SK-N-SH (cell line): Measurements from ENCODE around the gene IGF2BP3. TPM values are rescaled to one million over a fixed set of nuclear protein-coding genes. Genes with fewer than 3 reads are reported as not detected.

Source experiments
- CTCF ChIA-PET: fragments of 300-600, 350-600 bp; formaldehyde crosslinking; extraction: SDS; loops from one replicate; lab custom pipeline; 2021; lab: Yijun Ruan, JAX
- POLR2A ChIA-PET: fragments of 350-600 bp; sonication (Branson Sonifier 250); formaldehyde crosslinking; extraction: SDS; loops from one replicate; lab custom pipeline; 2020; ENCODE audit warnings: antibody characterized with exemption, inconsistent platforms; lab: Yijun Ruan, JAX
- DNase-seq: peaks from one replicate; pipeline ENCODE4 v3.0.0; 2012
- H2AFZ ChIP-seq: fragments of 200-600 bp; sonication (generic); 2 replicates; pipeline ENCODE4 v1.8.1; 2016; ENCODE audit warnings: antibody characterized with exemption, mild to moderate bottlenecking, low read depth
- H3F3A ChIP-seq: fragments of 200-600 bp; sonication (generic); replicated peaks from 2 replicates; pipeline ENCODE3; 2016; ENCODE audit warnings: antibody characterized with exemption, mild to moderate bottlenecking; ENCODE audit not compliant: insufficient read depth
- H3K27ac ChIP-seq, 2 experiments: fragments of 200-500 bp in 1 of 2; fragments of 200-600 bp in 1 of 2; sonication (Bioruptor generic) in 1 of 2; sonication (generic), shearing (Covaris generic) in 1 of 2; 2 replicates each; pipeline versions ENCODE4 v1.5.1 to v1.6.1; 2014 to 2016; ENCODE audit warnings: low read depth in 2 of 2, inconsistent platforms in 1 of 2, low read length in 1 of 2, mild to moderate bottlenecking in 1 of 2, mixed read lengths in 1 of 2
- H3K27me3 ChIP-seq: fragments of 200-600 bp; sonication (generic), shearing (Covaris generic); 2 replicates; pipeline ENCODE4 v1.6.1; 2016; ENCODE audit warnings: mixed run types; ENCODE audit not compliant: insufficient read depth
- H3K36me3 ChIP-seq, 2 experiments: fragments of 200-500 bp in 1 of 2; fragments of 200-600 bp in 1 of 2; sonication (Bioruptor generic) in 1 of 2; sonication (generic) in 1 of 2; replicated peaks in 1 of 2; 2 replicates each; pipeline versions ENCODE3 to v1.5.1; 2014 to 2016; ENCODE audit warnings: low read length in 1 of 2, mild to moderate bottlenecking in 1 of 2; ENCODE audit not compliant: insufficient read depth in 2 of 2, control insufficient read depth in 1 of 2
- H3K4me1 ChIP-seq, 2 experiments: fragments of 200-500 bp in 1 of 2; fragments of 200-600 bp in 1 of 2; sonication (Bioruptor generic) in 1 of 2; sonication (generic), shearing (Covaris generic) in 1 of 2; 2 replicates each; pipeline versions ENCODE4 v1.5.1 to v1.6.1; 2014 to 2016; ENCODE audit warnings: low read depth in 1 of 2, low read length in 1 of 2, mixed run types in 1 of 2; ENCODE audit not compliant: insufficient read depth in 2 of 2, control insufficient read depth in 1 of 2
- H3K4me2 ChIP-seq: fragments of 200-600 bp; sonication (generic), shearing (Covaris generic); 2 replicates; pipeline ENCODE4 v1.6.1; 2017; ENCODE audit warnings: mixed run types
- H3K4me3 ChIP-seq, 2 experiments: fragments of 200-500 bp in 1 of 2; fragments of 200-600 bp in 1 of 2; sonication (Bioruptor generic) in 1 of 2; sonication (generic), shearing (Covaris generic) in 1 of 2; 2 replicates each; pipeline versions ENCODE4 v1.5.1 to v1.8.1; 2014 to 2016; ENCODE audit warnings: low read depth in 2 of 2, inconsistent platforms in 1 of 2, low read length in 1 of 2, mild to moderate bottlenecking in 1 of 2, mixed read lengths in 1 of 2, moderate library complexity in 1 of 2
- H3K79me2 ChIP-seq: fragments of 200-600 bp; sonication (generic); 2 replicates; pipeline ENCODE4 v1.8.1; 2017; ENCODE audit warnings: mild to moderate bottlenecking; ENCODE audit not compliant: insufficient read depth
- H3K9ac ChIP-seq: fragments of 200-600 bp; sonication (generic); 2 replicates; pipeline ENCODE4 v1.6.1; 2017; ENCODE audit warnings: mixed run types
- H3K9me2 ChIP-seq: fragments of 200-600 bp; sonication (generic); 2 replicates; pipeline ENCODE4 v1.6.1; 2017; ENCODE audit warnings: mixed run types
- H3K9me3 ChIP-seq: fragments of 200-600 bp; sonication (generic); 2 replicates; pipeline ENCODE4 v1.6.1; 2017; ENCODE audit warnings: mixed run types, mild to moderate bottlenecking, moderate library complexity
- H4K20me1 ChIP-seq: fragments of 200-600 bp; sonication (generic); 2 replicates; pipeline ENCODE4 v1.6.1; 2017; ENCODE audit warnings: mild to moderate bottlenecking, mixed run types; ENCODE audit not compliant: insufficient read depth
- EP300 ChIP-seq, 2 experiments: IDR thresholded peaks; 2 replicates each; pipeline versions ENCODE4 v1.4.0 to v1.6.1; 2012; ENCODE audit warnings: borderline replicate concordance in 1 of 2, low read depth in 1 of 2, low read length in 1 of 2
- FOXJ3 ChIP-seq: sonication (generic); formaldehyde crosslinking; IDR thresholded peaks from 2 replicates; pipeline ENCODE4 v1.5.1; 2020; ENCODE audit warnings: mild to moderate bottlenecking, missing genetic modification reagents
- FOXM1 ChIP-seq: IDR thresholded peaks from 2 replicates; pipeline ENCODE4 v1.4.0; 2012; ENCODE audit warnings: low read depth, mild to moderate bottlenecking
- RAD21 ChIP-seq: IDR thresholded peaks from 2 replicates; pipeline ENCODE4 v1.6.1; 2012; ENCODE audit warnings: mild to moderate bottlenecking, low read length
- RCOR1 ChIP-seq: fragments of 150-350 bp; IDR thresholded peaks from 2 replicates; pipeline ENCODE4 v1.6.1; 2017; ENCODE audit warnings: antibody characterized with exemption, low read length
- RXRA ChIP-seq: IDR thresholded peaks from 2 replicates; pipeline ENCODE4 v1.4.0; 2012; ENCODE audit warnings: low read depth, mild to moderate bottlenecking, borderline replicate concordance
- SMC3 ChIP-seq: IDR thresholded peaks from 2 replicates; pipeline ENCODE4 v1.6.1; 2012; ENCODE audit warnings: low read depth, low read length, improper control_type of control experiment
- TEAD4 ChIP-seq: IDR thresholded peaks from 2 replicates; pipeline ENCODE4 v1.4.0; 2012; ENCODE audit warnings: mild to moderate bottlenecking, borderline replicate concordance; ENCODE audit not compliant: insufficient read depth
- WGBS: methylation state at CpG from one replicate; pipeline ENCODE4 v1.1.6; 2017; ENCODE audit warnings: low lambda C conversion rate; 5-methylcytosine and 5-hydroxymethylcytosine counted together
- polyA plus RNA-seq, 3 experiments: library from polyadenylated mRNA; depleted of rRNA; stranded (reverse); fragments of >200 nt; gene quantifications; 2 replicates each; pipeline ENCODE4 v1.2.3, GENCODE V29; 2012
- TF ChIP-seq, protein P1 (sequence below): IDR thresholded peaks from 2 replicates; pipeline ENCODE4 v1.4.0; 2012; ENCODE audit warnings: low read depth, borderline replicate concordance
- TF ChIP-seq, protein P2 (sequence below): IDR thresholded peaks from 2 replicates; pipeline ENCODE4 v1.4.0; 2012; ENCODE audit warnings: low read depth, borderline replicate concordance
- TF ChIP-seq, protein P3 (sequence below): IDR thresholded peaks from 2 replicates; pipeline ENCODE4 v1.6.1; 2012; ENCODE audit warnings: mild to moderate bottlenecking, low read depth, low read length, moderate library complexity
- TF ChIP-seq, protein P4 (sequence below): fragments of 200-600 bp; sonication (generic); IDR thresholded peaks from 2 replicates; pipeline ENCODE4 v1.6.1; 2017; ENCODE audit warnings: antibody characterized with exemption, mild to moderate bottlenecking, moderate library complexity

The IGF2BP3 gene
- polyA plus RNA-seq, 1 of the 3 experiments (the other 2 are of a cell fraction): 34.4 TPM

DNA sequence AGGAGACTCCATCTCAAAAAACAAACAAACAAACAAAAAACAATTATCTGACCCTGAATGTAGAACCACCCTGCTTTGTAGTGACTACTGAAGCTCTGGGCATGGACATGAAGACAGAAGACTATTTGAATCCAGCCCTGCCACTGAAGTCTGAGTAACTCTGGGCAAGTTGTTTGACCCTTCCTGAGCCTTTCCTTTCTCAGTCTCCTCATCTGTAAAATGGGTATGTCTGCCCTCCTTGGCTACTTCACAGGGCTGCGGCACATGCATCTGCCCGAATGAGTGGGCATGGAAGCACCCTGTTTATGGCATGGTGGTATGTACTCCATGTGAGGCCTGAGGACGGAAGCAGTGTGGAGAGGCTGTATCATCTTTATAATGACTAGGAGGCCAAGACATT lies 193.3 kb downstream of the IGF2BP3 start:
- WGBS: 89% methylated on average over 3 of the region's 3 CpGs
- no peak overlapping the region for H3K4me3 ChIP-seq
- no peaks in the 10 kb centered on the region for H4K20me1 ChIP-seq
- no peak for DNase-seq
- H2AFZ ChIP-seq: no peak overlapping the region
- H3K9ac ChIP-seq: no peak overlapping the region
- CTCF ChIA-PET: interaction anchor here (0.6 to 18.9 kb wide), 42 partner anchors 12 to 270 kb away, joined by 3 to 359 read pairs (median 4); partner anchors contain the start of genes GPNMB, MALSU1 and NUP42
- H3K4me1 ChIP-seq: peaks cover 5 to 9% of the 10 kb centered on the region in 2 experiments
- no peaks in the 10 kb centered on the region for H3F3A ChIP-seq
- no peaks in the 10 kb centered on the region for H3K36me3 ChIP-seq
- H3K27ac ChIP-seq: no peak overlapping the region
- no peaks in the 10 kb centered on the region for H3K79me2 ChIP-seq
- POLR2A ChIA-PET: no interaction called here
- no peak overlapping the region for H3K4me2 ChIP-seq
- TF ChIP-seq FOXJ3 (CRISPR knock-in tag): no peak
- no peak for TF ChIP-seq RXRA
- TF ChIP-seq RCOR1: no peak
- no peak for TF ChIP-seq EP300 (IDR thresholded peaks at IDR 0.05; ENCODE audit: borderline replicate concordance in 1 of 2, low read depth in 1 of 2, low read length in 1 of 2)
- no peaks in the 10 kb centered on the region for H3K9me2 ChIP-seq
- no peaks in the 10 kb centered on the region for H3K27me3 ChIP-seq
- H3K9me3 ChIP-seq: no peaks in the 10 kb centered on the region

DNA sequence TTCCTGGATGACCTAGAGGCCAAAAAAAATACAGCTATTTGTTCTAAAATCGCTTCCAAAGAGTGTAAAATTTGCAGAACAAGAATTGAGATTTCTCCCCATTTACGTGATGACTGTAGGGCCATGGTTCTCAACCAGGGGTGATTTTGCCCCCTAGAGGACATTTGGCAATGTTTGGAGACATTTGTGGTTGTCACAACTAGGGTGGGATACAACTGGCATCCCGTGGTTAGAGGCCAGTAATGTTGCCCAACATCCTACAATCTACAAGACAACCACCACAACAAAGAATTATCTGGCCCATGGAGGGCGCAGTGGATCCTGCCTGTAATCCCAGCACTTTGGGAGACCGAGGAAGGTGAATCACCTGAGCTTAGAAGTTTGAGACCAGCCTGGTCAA lies 193.9 kb downstream of the IGF2BP3 start:
- Histone ChIP-seq H3K4me3 (no peak overlapping the region), H3K36me3 (no peaks in the 10 kb centered on the region), H3K4me2 (no peak overlapping the region), H3K9me2 (no peaks in the 10 kb centered on the region), H4K20me1 (no peaks in the 10 kb centered on the region), H3K9me3 (no peaks in the 10 kb centered on the region), H3K79me2 (no peaks in the 10 kb centered on the region), H3K4me1 (peaks cover 5 to 9% of the 10 kb centered on the region in 2 experiments), H3K9ac (no peak overlapping the region), H3K27me3 (no peaks in the 10 kb centered on the region), H3K27ac (no peak overlapping the region), H3F3A (no peaks in the 10 kb centered on the region), H2AFZ (no peak overlapping the region)
- DNase-seq: no peak
- POLR2A ChIA-PET: no interaction called here
- CTCF ChIA-PET: interaction anchor here (0.6 to 18.9 kb wide), 42 partner anchors 12 to 270 kb away, joined by 3 to 359 read pairs (median 4); partner anchors contain the start of genes GPNMB, MALSU1 and NUP42
- WGBS: 75% methylated on average over 5 of the region's 5 CpGs
- TF ChIP-seq RAD21 (peak; percentile 36), FOXM1 (no peak), EP300 (IDR thresholded peaks at IDR 0.05; ENCODE audit: borderline replicate concordance in 1 of 2, low read depth in 1 of 2, low read length in 1 of 2) (no peak), TEAD4 (no peak), SMC3 (0 out of 2 replicates have a peak, but pooled peaks have one; percentile 8)
- TF ChIP-seq, protein P1, sequence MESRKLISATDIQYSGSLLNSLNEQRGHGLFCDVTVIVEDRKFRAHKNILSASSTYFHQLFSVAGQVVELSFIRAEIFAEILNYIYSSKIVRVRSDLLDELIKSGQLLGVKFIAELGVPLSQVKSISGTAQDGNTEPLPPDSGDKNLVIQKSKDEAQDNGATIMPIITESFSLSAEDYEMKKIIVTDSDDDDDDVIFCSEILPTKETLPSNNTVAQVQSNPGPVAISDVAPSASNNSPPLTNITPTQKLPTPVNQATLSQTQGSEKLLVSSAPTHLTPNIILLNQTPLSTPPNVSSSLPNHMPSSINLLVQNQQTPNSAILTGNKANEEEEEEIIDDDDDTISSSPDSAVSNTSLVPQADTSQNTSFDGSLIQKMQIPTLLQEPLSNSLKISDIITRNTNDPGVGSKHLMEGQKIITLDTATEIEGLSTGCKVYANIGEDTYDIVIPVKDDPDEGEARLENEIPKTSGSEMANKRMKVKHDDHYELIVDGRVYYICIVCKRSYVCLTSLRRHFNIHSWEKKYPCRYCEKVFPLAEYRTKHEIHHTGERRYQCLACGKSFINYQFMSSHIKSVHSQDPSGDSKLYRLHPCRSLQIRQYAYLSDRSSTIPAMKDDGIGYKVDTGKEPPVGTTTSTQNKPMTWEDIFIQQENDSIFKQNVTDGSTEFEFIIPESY: no peak
- TF ChIP-seq, protein P2, sequence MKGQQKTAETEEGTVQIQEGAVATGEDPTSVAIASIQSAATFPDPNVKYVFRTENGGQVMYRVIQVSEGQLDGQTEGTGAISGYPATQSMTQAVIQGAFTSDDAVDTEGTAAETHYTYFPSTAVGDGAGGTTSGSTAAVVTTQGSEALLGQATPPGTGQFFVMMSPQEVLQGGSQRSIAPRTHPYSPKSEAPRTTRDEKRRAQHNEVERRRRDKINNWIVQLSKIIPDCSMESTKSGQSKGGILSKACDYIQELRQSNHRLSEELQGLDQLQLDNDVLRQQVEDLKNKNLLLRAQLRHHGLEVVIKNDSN: no peak
- TF ChIP-seq, protein P3, sequence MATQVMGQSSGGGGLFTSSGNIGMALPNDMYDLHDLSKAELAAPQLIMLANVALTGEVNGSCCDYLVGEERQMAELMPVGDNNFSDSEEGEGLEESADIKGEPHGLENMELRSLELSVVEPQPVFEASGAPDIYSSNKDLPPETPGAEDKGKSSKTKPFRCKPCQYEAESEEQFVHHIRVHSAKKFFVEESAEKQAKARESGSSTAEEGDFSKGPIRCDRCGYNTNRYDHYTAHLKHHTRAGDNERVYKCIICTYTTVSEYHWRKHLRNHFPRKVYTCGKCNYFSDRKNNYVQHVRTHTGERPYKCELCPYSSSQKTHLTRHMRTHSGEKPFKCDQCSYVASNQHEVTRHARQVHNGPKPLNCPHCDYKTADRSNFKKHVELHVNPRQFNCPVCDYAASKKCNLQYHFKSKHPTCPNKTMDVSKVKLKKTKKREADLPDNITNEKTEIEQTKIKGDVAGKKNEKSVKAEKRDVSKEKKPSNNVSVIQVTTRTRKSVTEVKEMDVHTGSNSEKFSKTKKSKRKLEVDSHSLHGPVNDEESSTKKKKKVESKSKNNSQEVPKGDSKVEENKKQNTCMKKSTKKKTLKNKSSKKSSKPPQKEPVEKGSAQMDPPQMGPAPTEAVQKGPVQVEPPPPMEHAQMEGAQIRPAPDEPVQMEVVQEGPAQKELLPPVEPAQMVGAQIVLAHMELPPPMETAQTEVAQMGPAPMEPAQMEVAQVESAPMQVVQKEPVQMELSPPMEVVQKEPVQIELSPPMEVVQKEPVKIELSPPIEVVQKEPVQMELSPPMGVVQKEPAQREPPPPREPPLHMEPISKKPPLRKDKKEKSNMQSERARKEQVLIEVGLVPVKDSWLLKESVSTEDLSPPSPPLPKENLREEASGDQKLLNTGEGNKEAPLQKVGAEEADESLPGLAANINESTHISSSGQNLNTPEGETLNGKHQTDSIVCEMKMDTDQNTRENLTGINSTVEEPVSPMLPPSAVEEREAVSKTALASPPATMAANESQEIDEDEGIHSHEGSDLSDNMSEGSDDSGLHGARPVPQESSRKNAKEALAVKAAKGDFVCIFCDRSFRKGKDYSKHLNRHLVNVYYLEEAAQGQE: no peak
- TF ChIP-seq, protein P4, sequence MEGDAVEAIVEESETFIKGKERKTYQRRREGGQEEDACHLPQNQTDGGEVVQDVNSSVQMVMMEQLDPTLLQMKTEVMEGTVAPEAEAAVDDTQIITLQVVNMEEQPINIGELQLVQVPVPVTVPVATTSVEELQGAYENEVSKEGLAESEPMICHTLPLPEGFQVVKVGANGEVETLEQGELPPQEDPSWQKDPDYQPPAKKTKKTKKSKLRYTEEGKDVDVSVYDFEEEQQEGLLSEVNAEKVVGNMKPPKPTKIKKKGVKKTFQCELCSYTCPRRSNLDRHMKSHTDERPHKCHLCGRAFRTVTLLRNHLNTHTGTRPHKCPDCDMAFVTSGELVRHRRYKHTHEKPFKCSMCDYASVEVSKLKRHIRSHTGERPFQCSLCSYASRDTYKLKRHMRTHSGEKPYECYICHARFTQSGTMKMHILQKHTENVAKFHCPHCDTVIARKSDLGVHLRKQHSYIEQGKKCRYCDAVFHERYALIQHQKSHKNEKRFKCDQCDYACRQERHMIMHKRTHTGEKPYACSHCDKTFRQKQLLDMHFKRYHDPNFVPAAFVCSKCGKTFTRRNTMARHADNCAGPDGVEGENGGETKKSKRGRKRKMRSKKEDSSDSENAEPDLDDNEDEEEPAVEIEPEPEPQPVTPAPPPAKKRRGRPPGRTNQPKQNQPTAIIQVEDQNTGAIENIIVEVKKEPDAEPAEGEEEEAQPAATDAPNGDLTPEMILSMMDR: peak; percentile 42
